GM19238 (cell line): Measurements from ENCODE around the gene YRDC.

Source experiments
- DNase-seq: peaks from one replicate; pipeline ENCODE4 v3.0.0; 2011; ENCODE audit warnings: low spot score; ENCODE audit not compliant: insufficient read length

Gene YRDC, protein sequence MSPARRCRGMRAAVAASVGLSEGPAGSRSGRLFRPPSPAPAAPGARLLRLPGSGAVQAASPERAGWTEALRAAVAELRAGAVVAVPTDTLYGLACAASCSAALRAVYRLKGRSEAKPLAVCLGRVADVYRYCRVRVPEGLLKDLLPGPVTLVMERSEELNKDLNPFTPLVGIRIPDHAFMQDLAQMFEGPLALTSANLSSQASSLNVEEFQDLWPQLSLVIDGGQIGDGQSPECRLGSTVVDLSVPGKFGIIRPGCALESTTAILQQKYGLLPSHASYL

DNA sequence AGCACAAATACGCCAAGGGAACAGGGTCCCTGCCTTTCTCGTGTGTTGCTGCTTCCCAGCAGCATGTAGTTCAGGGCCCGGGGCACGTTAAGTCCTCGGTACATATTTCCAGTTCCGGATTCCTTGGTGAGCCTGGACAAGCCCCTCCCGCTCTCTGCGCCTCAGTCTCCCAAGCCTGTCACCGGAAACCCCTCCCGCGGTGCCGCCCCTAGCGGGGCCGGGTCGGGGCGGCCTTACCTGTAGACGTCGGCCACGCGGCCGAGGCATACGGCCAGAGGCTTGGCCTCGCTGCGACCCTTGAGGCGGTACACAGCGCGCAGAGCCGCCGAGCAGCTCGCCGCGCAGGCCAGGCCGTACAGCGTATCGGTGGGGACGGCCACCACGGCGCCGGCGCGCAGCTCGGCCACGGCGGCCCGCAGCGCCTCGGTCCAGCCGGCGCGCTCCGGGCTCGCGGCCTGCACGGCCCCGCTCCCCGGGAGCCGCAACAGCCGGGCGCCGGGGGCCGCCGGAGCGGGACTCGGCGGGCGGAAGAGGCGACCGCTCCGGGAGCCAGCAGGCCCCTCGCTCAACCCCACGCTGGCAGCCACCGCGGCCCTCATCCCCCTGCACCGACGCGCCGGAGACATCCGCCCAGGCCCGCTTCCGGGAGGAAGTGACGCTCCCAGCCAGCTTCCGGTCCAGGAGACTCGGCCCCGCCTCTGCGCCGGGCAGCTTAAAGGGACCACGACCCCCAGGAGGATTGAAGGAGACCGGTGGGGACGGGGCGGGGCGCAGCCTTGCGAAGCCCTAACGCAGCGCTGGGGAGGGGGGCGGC lies at the start of gene YRDC, which contains the start of gene C1orf122:
Gene YRDC (minus strand): TSS at position 654 of the 814 bp plus-strand sequence. CDS start 28 bp downstream, at position 626.
Gene C1orf122 (plus strand): TSS at position 236 of the 814 bp plus-strand sequence. CDS start 615 bp downstream, outside the sequence.
- peak; percentile 100 for DNase-seq

DNA sequence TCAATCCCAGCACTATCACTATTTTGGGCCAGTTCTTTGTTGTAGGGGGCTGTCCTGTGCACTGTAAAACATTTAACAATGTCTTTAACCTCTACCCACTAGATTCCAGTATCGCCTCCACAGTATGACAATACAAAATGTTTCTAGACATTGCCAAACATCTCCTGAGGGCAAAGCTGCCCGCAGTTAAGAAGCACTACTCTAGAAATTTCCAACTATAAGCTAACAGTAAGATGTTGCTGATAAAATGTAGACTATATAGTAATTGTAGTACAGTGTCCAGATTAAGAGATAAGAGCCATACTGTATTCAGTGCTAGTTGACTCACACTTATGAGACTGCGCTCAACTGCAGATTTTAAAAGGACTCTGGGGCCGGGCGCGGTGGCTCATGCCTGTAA lies 46.4 kb upstream of the YRDC start:
- DNase-seq = no peak

DNA sequence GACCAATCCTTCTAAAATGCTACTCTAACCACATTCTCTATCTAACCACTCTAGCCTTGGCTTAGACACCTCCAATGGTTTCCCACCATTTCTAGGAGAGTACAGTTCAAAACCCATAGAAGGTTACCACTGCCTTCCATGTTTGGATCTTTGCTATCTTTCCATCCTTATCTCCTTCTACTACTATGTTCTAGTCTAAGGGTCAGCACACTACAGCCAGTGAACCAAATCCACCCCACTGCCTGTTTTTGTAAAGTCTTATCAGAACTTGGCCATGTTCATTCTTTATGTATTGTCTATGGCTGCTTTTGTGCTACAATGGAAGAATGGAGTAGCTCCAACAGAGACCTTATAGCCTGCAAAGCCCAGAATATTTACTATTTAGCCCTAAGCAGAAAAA lies 45.1 kb upstream of the YRDC start:
- DNase-seq = no peak

DNA sequence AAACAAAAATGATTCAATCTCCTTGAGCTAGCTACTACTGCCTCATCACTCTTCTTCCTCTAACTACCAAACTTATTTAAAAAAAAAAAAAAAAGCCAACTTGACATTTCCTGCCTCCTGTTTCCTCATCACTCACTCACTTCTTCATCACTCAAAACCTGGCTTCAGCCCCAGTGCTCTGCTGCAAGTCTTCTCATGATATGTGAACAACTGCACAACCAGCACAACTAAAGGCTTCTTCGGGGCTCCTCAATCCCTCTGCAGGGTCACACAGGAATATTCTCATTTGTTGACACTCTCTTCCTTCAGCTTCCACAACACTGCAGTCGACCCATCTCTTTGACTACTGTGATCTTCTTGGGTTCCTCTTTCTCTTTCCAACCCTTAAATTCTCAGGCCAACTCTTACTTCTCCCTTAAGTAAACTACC lies 43.8 kb upstream of the YRDC start:
- DNase-seq = no peak

DNA sequence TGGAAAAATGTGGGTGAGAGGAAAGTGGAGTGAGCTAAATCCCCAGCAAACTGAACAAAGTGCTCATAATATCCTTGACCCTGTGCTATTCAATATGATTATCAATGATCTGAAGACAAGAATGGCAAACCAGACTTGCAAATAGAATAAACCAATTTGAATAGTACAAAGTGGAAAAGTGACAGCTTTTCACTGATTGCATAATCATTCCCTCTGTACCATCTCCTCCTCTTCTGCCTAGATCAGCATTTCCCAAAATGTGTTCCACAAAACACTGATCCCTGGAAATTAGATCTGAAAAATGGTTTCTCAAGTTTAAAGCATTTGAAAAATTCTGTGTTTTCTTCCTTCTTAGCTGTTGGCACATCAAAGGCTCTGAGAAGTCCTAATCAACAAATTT lies 43.3 kb upstream of the YRDC start:
- DNase-seq = no peak

DNA sequence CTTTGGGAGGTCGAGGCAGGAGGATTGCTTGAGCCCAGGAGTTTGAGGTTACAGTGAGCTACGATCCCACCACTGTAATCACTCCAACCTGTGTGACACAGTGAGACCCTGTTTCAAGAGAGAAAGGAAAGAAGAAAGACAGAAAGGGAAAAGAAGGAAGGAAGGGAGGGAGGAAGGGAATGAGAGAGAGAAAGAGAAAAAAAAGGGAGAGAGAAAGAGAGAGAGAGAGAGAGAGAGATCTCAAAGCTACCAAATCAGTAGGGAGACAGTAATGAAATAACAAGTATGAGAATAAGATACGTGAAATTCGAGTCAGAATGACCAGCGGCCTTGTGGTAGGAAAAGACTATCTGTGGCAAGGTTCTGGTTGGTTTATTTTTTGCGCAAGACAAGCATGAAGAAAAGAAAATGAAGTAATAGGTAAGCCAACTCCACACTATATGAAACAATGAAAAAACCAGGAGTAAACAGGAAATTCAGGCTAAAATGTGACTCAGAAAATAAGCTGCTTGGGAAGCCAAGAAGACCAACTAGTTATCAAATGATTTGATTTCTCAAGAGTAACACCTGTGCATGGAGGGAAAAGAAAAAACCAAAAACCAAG lies 42.4 kb upstream of the YRDC start:
- no peak for DNase-seq

DNA sequence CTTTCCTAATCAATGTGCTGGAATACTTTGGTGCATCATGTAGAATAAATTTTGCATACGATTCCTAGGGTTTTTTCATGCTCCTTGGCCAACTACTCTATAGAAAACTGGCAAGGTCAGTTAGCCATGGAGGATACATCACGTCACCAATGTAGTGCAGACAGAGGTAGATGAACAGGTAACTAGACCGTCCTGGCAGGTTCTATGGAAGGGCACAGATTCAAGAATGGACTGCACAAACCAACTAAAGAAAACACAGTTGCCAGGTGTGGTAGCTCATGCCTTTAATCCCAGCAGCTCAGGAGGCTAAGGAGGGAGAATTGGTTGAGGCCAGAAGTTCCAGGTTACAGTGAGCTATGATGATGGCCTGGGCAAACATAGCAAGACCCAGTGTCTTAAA lies 41.5 kb upstream of the YRDC start:
- no peak for DNase-seq

DNA sequence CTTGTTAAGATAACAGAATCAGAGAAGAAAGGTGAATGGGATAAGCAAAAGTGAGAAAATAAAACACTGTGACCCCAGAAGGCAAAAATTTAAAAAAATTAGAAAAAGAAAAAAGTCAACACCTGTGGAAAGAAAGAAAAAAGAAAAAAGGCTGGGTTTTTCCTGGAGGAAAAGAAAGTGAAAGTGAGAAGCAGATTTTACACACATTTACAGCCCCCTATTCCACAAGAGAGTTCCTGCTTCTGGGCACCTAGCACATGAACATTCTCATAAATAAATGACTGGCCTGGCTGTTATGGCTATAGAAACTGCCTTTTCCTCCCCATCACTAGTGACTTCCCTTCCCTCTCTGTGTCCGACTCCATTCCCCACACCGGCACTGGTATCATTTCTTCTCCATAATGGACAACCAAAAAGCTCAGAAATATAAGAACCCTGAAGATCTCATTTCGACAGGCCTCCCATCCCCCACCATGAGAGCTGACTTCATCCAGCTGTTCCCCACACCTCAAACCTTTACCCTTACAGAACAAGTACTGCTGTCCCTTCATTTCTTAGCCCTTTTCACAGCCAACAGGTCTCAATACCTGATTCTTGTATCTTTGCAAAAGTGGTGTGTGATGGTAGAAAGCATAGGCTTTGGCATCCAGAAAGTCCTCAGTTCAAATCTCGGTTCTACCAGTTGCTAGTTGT lies 38.8 kb upstream of the YRDC start:
- no peak for DNase-seq

DNA sequence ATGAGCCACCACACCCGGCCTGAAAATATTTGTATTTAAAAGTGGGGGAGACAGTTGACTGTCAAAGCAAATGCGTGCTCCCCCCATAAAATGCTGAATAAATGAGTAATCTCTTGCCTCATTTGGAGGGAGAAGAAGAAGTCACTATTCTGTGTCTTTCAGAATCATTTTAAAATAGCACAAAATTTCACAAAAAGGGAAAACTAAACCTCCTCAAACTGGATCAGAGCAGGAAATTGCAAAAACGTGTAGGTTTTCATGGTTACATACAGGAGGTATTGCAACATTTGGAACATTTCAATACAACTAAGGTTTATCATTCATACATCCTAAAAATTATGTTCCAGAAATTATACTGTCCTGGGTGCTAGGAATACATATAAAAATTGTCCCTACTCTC lies 37.8 kb upstream of the YRDC start:
- no peak for DNase-seq

DNA sequence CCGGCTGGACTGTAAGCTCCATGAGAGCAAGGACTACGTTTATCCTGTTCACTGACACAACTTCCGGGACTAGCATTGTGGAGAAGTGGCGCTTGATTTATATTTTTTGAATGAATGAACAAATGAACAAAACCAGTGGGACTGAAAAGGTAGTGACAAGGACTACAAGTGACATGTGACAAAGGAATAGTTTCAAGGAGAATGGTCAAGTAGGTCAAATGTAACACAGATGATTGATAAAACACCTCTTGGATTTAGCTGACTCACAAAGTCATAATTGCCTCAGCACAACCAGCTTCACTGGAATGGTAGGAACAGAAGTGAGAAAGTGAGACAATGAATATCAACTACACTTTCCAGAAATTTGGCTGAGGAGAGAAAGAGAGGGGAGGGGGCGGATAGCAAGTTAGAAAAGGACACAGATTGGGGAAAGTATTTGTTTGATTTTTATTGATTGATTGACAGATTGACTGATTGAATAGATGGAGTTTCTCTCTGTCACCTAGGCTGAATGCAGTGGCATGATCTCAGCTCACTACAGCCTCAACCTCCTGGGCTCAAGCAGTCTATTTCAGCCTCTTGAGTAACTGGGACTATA lies 37.1 kb upstream of the YRDC start:
- DNase-seq = no peak

DNA sequence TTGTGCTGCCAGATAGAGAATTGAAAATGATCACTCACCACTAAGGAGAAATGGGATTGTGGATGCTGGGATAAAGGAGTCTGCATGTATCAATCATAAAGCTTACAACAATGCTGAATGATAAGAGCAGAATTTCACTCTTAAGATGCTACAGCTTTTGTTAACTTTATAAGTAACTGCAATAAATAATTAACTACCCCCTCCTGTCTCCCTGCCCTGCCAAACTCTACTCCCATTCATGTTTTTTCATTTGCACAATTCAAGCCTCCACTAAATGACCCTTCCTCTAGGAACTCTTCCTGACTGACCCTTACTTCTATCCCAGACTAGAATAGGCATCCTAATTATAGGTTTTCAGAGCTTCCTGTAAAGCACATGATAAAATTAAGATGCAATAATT lies 36.5 kb upstream of the YRDC start:
- no peak for DNase-seq

DNA sequence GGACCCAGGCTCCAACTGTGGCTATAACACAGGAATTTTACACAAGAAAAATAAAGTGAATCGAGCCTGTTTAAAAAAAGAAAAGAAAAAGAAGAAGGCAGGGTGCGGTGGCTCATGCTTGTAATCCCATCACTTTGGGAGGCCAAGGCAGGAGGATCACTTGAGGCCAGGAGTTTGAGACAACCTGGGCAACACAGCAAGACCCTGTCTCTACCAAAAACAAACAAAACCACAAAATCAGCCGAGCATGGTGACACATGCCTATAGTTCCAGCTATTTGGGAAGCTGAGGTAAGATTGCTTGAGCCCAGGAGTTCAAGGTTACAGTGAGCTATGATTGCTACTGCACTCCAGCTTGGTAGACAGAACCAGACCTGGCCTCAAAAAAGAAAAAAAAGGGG lies 33.6 kb upstream of the YRDC start:
- no peak for DNase-seq

DNA sequence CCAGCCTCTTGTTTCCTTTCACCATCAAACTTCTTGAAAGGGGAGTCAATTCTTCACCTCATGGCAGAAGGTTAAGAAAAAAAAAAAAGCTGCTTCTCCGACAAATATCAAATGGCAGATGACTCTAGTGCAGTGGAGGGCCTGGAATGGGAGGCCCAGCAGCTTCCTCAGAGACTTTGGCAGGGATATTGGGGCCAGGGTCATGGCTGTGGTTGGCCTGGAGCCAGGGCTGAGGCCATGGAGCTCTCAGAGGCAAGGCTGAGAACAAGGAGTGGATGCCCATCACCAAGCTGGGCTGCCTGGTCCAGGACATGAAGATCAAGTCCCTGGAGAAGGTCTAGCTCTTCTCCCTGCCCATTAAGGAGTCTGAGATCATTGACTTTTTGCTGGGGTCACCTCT lies 32.7 kb upstream of the YRDC start:
- DNase-seq = no peak

DNA sequence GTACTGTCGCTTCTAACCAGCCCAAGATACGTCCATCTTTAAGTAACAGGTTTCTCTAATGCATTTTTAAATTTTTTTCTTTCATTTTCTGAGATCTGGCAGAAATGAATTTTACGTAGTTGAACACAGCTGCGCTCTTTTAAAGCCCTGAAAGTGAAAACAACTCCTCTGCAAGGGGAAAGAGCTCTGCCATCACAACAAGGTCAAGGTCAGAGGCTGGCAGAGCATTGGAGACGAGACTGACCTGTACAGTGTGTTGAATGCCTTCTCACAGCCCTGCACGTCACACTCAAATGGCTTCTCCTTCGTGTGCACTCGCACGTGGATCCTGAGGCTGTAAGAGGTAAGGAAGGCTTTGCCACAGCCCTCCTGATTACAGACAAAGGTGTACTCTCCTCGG lies 31.7 kb upstream of the YRDC start:
- no peak for DNase-seq

DNA sequence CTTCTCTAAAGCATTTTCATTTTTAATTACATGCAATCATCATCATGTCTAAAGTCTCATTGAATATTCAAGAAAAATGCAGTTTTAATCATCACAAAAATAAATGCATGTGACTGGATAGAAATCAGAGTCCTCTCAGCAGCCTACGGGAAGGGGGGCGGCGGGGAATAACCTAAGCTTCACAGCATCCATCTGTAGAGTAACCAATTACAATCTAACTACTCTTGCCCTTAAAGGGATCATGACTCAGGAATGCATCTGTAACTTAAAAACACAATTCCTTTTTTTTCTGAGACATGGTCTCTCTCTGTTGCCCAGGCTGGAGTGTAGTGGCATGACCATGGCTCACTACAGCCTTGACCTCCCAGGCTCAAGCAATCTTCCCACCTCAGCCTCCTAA lies 28.8 kb upstream of the YRDC start:
- DNase-seq = no peak

DNA sequence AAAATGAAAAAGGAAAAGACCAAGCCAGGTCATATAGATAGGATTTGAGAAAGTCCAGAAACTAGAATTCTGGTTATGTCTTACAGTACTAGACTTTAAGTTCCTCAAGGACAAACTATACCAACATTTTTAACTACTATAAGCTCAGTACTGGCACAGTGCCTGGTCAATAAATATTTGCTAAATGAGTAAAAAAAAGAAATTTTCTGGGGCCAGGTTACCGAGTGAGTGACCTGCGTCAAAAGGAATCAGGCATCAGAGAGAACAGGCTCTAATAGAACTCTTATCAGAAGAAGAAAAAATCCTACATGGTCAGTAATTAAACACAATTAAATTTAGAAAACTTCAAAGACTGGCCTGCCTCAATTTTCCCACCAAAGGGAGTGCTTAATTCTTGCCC lies 23.8 kb upstream of the YRDC start:
- no peak for DNase-seq

DNA sequence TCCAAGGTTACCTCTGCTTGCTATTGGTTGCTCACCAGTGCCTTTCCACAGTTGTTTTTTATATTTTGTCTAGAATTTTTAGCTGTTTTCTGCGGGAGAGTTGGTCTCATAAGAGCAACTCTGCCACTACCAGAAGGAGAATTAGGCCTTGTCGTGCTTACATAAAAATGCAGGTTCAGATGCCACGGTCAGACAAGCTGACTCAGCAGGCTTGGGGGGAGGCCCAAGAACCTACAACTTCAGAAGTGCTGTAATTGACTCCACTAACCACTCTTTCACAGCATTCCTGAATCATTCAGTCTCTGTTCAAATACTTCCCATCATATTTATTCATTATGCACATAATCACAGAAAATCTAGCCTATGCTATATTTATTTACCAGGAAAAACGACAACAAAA lies 23.1 kb upstream of the YRDC start:
- no peak for DNase-seq

DNA sequence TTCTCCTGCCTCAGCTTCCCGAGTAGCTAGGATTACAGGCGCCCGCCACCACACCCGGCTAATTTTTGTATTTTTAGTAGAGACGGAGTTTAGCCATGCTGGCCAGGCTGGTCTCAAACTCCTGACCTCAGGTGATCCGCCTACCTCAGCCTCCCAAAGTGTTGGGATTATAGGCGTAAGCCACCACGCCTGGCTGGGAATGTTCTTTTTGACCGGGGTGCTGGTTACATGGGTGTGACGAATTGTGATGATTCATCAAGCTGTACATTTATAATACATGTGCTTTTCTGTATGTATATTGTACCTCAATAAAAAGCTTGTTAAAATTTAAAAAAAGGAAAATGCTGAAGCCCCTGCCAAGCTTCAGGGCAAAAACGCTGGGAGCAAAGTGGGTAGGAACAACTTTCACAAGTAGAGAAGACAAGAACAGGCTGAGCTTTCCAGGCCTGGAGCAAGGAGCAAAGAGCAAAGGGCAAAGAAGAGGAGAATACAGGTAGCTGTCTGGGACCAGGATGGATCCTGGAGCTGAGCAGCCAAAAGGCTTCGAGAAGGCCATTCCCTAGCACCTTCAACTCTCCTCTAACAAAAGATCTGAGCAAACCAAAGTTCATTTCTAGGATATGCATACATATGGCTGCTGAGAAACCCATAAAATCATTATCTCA lies 20.5 kb upstream of the YRDC start:
- no peak for DNase-seq

DNA sequence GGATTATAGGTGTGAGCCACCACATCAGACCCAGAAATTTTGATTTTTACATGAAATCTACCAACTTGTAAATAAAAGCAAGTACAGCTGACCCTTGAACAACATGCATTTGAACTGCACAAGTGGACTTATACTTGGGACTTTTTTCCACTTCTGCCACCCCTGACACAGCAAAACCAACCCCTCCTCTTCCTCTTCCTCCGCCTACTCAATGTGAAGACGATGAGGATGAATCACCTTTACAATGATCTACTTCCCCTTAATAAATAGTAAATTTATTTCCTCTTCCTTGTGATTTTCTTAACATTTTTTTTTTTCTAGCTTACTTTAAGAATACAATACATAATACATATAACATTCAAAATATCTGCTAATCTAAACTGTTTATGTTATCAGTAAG lies 17.5 kb upstream of the YRDC start:
- no peak for DNase-seq

DNA sequence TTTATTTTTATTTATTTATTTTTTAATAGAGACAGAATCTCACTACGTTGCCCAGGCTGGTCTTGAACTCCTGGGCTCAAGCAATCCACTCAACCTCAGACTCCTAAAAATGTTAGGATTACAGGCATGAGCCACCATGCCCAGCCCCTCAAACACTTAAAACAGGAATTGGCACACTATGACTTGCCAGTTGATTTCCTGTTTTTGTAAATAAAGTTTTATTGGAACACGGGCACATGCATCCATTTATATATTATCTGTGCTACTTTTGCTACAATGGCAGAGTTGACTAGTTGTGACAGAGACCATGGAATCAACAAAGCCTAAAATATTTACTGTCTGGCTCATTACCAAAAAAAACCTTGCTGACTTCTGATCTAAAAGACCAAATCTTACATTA lies 16.0 kb upstream of the YRDC start:
- DNase-seq = no peak
